SK-N-SH (cell line): ENCODE data around the gene CDH13. TPM values are rescaled to one million over a fixed set of nuclear protein-coding genes. Genes with fewer than 3 reads are reported as not detected.

Experiments used
- CTCF ChIA-PET: fragments of 300-600, 350-600 bp; formaldehyde crosslinking; extraction: SDS; loops from one replicate; lab custom pipeline; 2021; lab: Yijun Ruan, JAX
- POLR2A ChIA-PET: fragments of 350-600 bp; sonication (Branson Sonifier 250); formaldehyde crosslinking; extraction: SDS; loops from one replicate; lab custom pipeline; 2020; ENCODE audit warnings: antibody characterized with exemption, inconsistent platforms; lab: Yijun Ruan, JAX
- DNase-seq: peaks from one replicate; pipeline ENCODE4 v3.0.0; 2012
- H2AFZ ChIP-seq: fragments of 200-600 bp; sonication (generic); 2 replicates; pipeline ENCODE4 v1.8.1; 2016; ENCODE audit warnings: antibody characterized with exemption, mild to moderate bottlenecking, low read depth
- H3F3A ChIP-seq: fragments of 200-600 bp; sonication (generic); replicated peaks from 2 replicates; pipeline ENCODE3; 2016; ENCODE audit warnings: antibody characterized with exemption, mild to moderate bottlenecking; ENCODE audit not compliant: insufficient read depth
- H3K27ac ChIP-seq, 2 experiments: fragments of 200-500 bp in 1 of 2; fragments of 200-600 bp in 1 of 2; sonication (Bioruptor generic) in 1 of 2; sonication (generic), shearing (Covaris generic) in 1 of 2; 2 replicates each; pipeline versions ENCODE4 v1.5.1 to v1.6.1; 2014 to 2016; ENCODE audit warnings: low read depth in 2 of 2, inconsistent platforms in 1 of 2, low read length in 1 of 2, mild to moderate bottlenecking in 1 of 2, mixed read lengths in 1 of 2
- H3K27me3 ChIP-seq: fragments of 200-600 bp; sonication (generic), shearing (Covaris generic); 2 replicates; pipeline ENCODE4 v1.6.1; 2016; ENCODE audit warnings: mixed run types; ENCODE audit not compliant: insufficient read depth
- H3K36me3 ChIP-seq, 2 experiments: fragments of 200-500 bp in 1 of 2; fragments of 200-600 bp in 1 of 2; sonication (Bioruptor generic) in 1 of 2; sonication (generic) in 1 of 2; replicated peaks in 1 of 2; 2 replicates each; pipeline versions ENCODE3 to v1.5.1; 2014 to 2016; ENCODE audit warnings: low read length in 1 of 2, mild to moderate bottlenecking in 1 of 2; ENCODE audit not compliant: insufficient read depth in 2 of 2, control insufficient read depth in 1 of 2
- H3K4me1 ChIP-seq, 2 experiments: fragments of 200-500 bp in 1 of 2; fragments of 200-600 bp in 1 of 2; sonication (Bioruptor generic) in 1 of 2; sonication (generic), shearing (Covaris generic) in 1 of 2; 2 replicates each; pipeline versions ENCODE4 v1.5.1 to v1.6.1; 2014 to 2016; ENCODE audit warnings: low read depth in 1 of 2, low read length in 1 of 2, mixed run types in 1 of 2; ENCODE audit not compliant: insufficient read depth in 2 of 2, control insufficient read depth in 1 of 2
- H3K4me2 ChIP-seq: fragments of 200-600 bp; sonication (generic), shearing (Covaris generic); 2 replicates; pipeline ENCODE4 v1.6.1; 2017; ENCODE audit warnings: mixed run types
- H3K4me3 ChIP-seq, 2 experiments: fragments of 200-500 bp in 1 of 2; fragments of 200-600 bp in 1 of 2; sonication (Bioruptor generic) in 1 of 2; sonication (generic), shearing (Covaris generic) in 1 of 2; 2 replicates each; pipeline versions ENCODE4 v1.5.1 to v1.8.1; 2014 to 2016; ENCODE audit warnings: low read depth in 2 of 2, inconsistent platforms in 1 of 2, low read length in 1 of 2, mild to moderate bottlenecking in 1 of 2, mixed read lengths in 1 of 2, moderate library complexity in 1 of 2
- H3K79me2 ChIP-seq: fragments of 200-600 bp; sonication (generic); 2 replicates; pipeline ENCODE4 v1.8.1; 2017; ENCODE audit warnings: mild to moderate bottlenecking; ENCODE audit not compliant: insufficient read depth
- H3K9ac ChIP-seq: fragments of 200-600 bp; sonication (generic); 2 replicates; pipeline ENCODE4 v1.6.1; 2017; ENCODE audit warnings: mixed run types
- H3K9me2 ChIP-seq: fragments of 200-600 bp; sonication (generic); 2 replicates; pipeline ENCODE4 v1.6.1; 2017; ENCODE audit warnings: mixed run types
- H3K9me3 ChIP-seq: fragments of 200-600 bp; sonication (generic); 2 replicates; pipeline ENCODE4 v1.6.1; 2017; ENCODE audit warnings: mixed run types, mild to moderate bottlenecking, moderate library complexity
- H4K20me1 ChIP-seq: fragments of 200-600 bp; sonication (generic); 2 replicates; pipeline ENCODE4 v1.6.1; 2017; ENCODE audit warnings: mild to moderate bottlenecking, mixed run types; ENCODE audit not compliant: insufficient read depth
- ELF1 ChIP-seq: IDR thresholded peaks from 2 replicates; pipeline ENCODE4 v1.4.0; 2012
- FOXJ3 ChIP-seq: sonication (generic); formaldehyde crosslinking; IDR thresholded peaks from 2 replicates; pipeline ENCODE4 v1.5.1; 2020; ENCODE audit warnings: mild to moderate bottlenecking, missing genetic modification reagents
- FOXM1 ChIP-seq: IDR thresholded peaks from 2 replicates; pipeline ENCODE4 v1.4.0; 2012; ENCODE audit warnings: low read depth, mild to moderate bottlenecking
- GATA2 ChIP-seq: sonication (generic); formaldehyde crosslinking; IDR thresholded peaks from 2 replicates; pipeline ENCODE4 v1.5.0; 2020; ENCODE audit warnings: mild to moderate bottlenecking, missing genetic modification reagents
- IRF3 ChIP-seq: fragments of 150-350 bp; IDR thresholded peaks from 2 replicates; pipeline ENCODE4 v1.6.1; 2016; ENCODE audit warnings: mild to moderate bottlenecking, low read depth, low read length
- PBX3 ChIP-seq: IDR thresholded peaks from 2 replicates; pipeline ENCODE4; 2012
- RCOR1 ChIP-seq: fragments of 150-350 bp; IDR thresholded peaks from 2 replicates; pipeline ENCODE4 v1.6.1; 2017; ENCODE audit warnings: antibody characterized with exemption, low read length
- REST ChIP-seq: IDR thresholded peaks from 2 replicates; pipeline ENCODE4 v1.6.1; 2012; ENCODE audit warnings: mild to moderate bottlenecking, low read depth, low read length, moderate library complexity
- SMC3 ChIP-seq: IDR thresholded peaks from 2 replicates; pipeline ENCODE4 v1.6.1; 2012; ENCODE audit warnings: low read depth, low read length, improper control_type of control experiment
- TEAD4 ChIP-seq: IDR thresholded peaks from 2 replicates; pipeline ENCODE4 v1.4.0; 2012; ENCODE audit warnings: mild to moderate bottlenecking, borderline replicate concordance; ENCODE audit not compliant: insufficient read depth
- YY1 ChIP-seq: IDR thresholded peaks from 2 replicates; pipeline ENCODE4 v1.4.0; 2012; ENCODE audit warnings: low read depth, mild to moderate bottlenecking
- WGBS: methylation state at CpG from one replicate; pipeline ENCODE4 v1.1.6; 2017; ENCODE audit warnings: low lambda C conversion rate; 5-methylcytosine and 5-hydroxymethylcytosine counted together
- polyA plus RNA-seq, 3 experiments: library from polyadenylated mRNA; depleted of rRNA; stranded (reverse); fragments of >200 nt; gene quantifications; 2 replicates each; pipeline ENCODE4 v1.2.3, GENCODE V29; 2012

The CDH13 gene
- polyA plus RNA-seq, 1 of the 3 experiments (the other 2 are of a cell fraction) = 93.0 TPM

- Histone ChIP-seq H3K9me2 (no peaks in the 10 kb centered on the region), H3K27ac (no peak overlapping the region), H3K79me2 (no peaks in the 10 kb centered on the region), H2AFZ (no peak overlapping the region), H3K9me3 (no peaks in the 10 kb centered on the region), H3K4me3 (no peak overlapping the region), H3K4me2 (no peak overlapping the region), H3F3A (no peaks in the 10 kb centered on the region), H3K4me1 (no peaks in the 10 kb centered on the region; a peak in 2 of 4 replicates), H3K27me3 (no peaks in the 10 kb centered on the region; the same call in 1 of the 2 replicates), H3K36me3 (no peaks in the 10 kb centered on the region), H3K9ac (no peak overlapping the region), H4K20me1 (no peaks in the 10 kb centered on the region)
- CTCF ChIA-PET = interaction anchor here (0.6 to 1.2 kb wide), 3 partner anchors 18 to 219 kb away, joined by 3 to 6 read pairs (median 5); no protein-coding TSS in a partner anchor
- POLR2A ChIA-PET = no interaction called here
- no peak for DNase-seq
- TF ChIP-seq REST (no peak), IRF3 (no peak), YY1 (no peak), GATA2 (no peak), FOXM1 (no peak), ELF1 (no peak), FOXJ3 (CRISPR knock-in tag) (no peak), RCOR1 (no peak), SMC3 (no peak), TEAD4 (no peak), PBX3 (no peak)
- 30% methylated on average over 2 of the region's 8 CpGs for WGBS
Observed at GRCh38 chr16:83845263-83845662, 1218.5 kb downstream of the CDH13 start.
